H1 (cell line): ENCODE data around the gene TSTD2. TPM values are rescaled to one million over a fixed set of nuclear protein-coding genes. Genes with fewer than 3 reads are reported as not detected.

ENCODE experiments used
- CTCF ChIA-PET: fragments of 300-600 bp; sonication (Branson Sonifier 250); formaldehyde crosslinking; loops from one replicate; lab custom pipeline; 2021; ENCODE audit not compliant: partially characterized antibody; lab: Charles Lee
- POLR2A ChIA-PET: fragments of 300-600 bp; sonication (Branson Sonifier 250); formaldehyde crosslinking; loops from one replicate; lab custom pipeline; 2021; ENCODE audit warnings: inconsistent platforms; ENCODE audit not compliant: partially characterized antibody; lab: Charles Lee
- DNase-seq, 2 experiments: peaks; one replicate each; pipeline versions ENCODE4 v3.0.0 to v3.0.0-alpha.2; 2010 to 2022; ENCODE audit warnings: low spot score in 2 of 2, low read depth in 1 of 2, mixed read lengths in 1 of 2
- FAIRE-seq: peaks from 2 replicates; lab custom pipeline; 2011; peaks lifted over from hg19 to GRCh38; lab: Jason Lieb, UNC
- H2AFZ ChIP-seq: 2 replicates; pipeline ENCODE4 v1.8.1; 2012; ENCODE audit warnings: low read length, inconsistent platforms
- H2AK5ac ChIP-seq: 2 replicates; pipeline ENCODE4 v1.6.1; 2013; ENCODE audit warnings: low read depth, low read length
- H2BK120ac ChIP-seq: replicated peaks from 2 replicates; pipeline ENCODE3; 2013; ENCODE audit warnings: low read depth, low read length, inconsistent platforms
- H2BK12ac ChIP-seq: 2 replicates; pipeline ENCODE4 v1.6.1; 2013; ENCODE audit warnings: low read depth, low read length
- H2BK15ac ChIP-seq: 2 replicates; pipeline ENCODE4 v1.6.1; 2013; ENCODE audit warnings: low read length
- H2BK20ac ChIP-seq: 2 replicates; pipeline ENCODE4 v1.6.1; 2013; ENCODE audit warnings: low read length
- H2BK5ac ChIP-seq: 2 replicates; pipeline ENCODE4 v1.6.1; 2013; ENCODE audit warnings: low read depth, low read length
- H3K14ac ChIP-seq: 2 replicates; pipeline ENCODE4 v1.6.1; 2013; ENCODE audit warnings: inconsistent platforms; ENCODE audit not compliant: insufficient read length
- H3K18ac ChIP-seq: 2 replicates; pipeline ENCODE4 v1.6.1; 2013; ENCODE audit warnings: low read length; ENCODE audit errors: extremely low read depth
- H3K23ac ChIP-seq: 2 replicates; pipeline ENCODE4 v1.6.1; 2013; ENCODE audit warnings: inconsistent platforms; ENCODE audit not compliant: insufficient read length
- H3K23me2 ChIP-seq: 2 replicates; pipeline ENCODE4 v1.6.1; 2013; ENCODE audit warnings: low read depth, low read length
- H3K27ac ChIP-seq: 2 replicates; pipeline ENCODE4 v1.6.1; 2011; ENCODE audit warnings: low read depth, low read length, inconsistent platforms
- H3K27me3 ChIP-seq, 4 experiments: replicated peaks in 1 of 4; 1 replicate in 1 of 4; 2 replicates in 3 of 4; pipeline versions ENCODE4 v1.6.1 to v1.8.1; 2011 to 2013; ENCODE audit warnings: low read length in 3 of 4, mild to moderate bottlenecking in 3 of 4, inconsistent platforms in 2 of 4, mixed read lengths in 2 of 4, moderate library complexity in 1 of 4; ENCODE audit not compliant: control insufficient read depth in 3 of 4, insufficient read depth in 3 of 4; ENCODE audit errors: extremely low read depth in 1 of 4
- H3K36me3 ChIP-seq, 4 experiments: 2 replicates each; pipeline versions ENCODE4 v1.6.1 to v1.8.1; 2011 to 2013; ENCODE audit warnings: mild to moderate bottlenecking in 4 of 4, low read length in 3 of 4, moderate library complexity in 2 of 4, control low read depth in 1 of 4, inconsistent platforms in 1 of 4; ENCODE audit not compliant: insufficient read depth in 4 of 4, control insufficient read depth in 2 of 4
- H3K4ac ChIP-seq: replicated peaks from 2 replicates; pipeline ENCODE3; 2013; ENCODE audit warnings: low read length, low read depth, mixed read lengths, inconsistent platforms; ENCODE audit not compliant: insufficient read length
- H3K4me1 ChIP-seq, 4 experiments: replicated peaks in 1 of 4; 1 replicate in 1 of 4; 2 replicates in 3 of 4; pipeline versions ENCODE4 v1.6.1 to v1.8.1; 2011 to 2013; ENCODE audit warnings: low read length in 3 of 4, inconsistent platforms in 2 of 4, mixed read lengths in 1 of 4; ENCODE audit not compliant: insufficient read depth in 4 of 4, control insufficient read depth in 3 of 4
- H3K4me2 ChIP-seq, 2 experiments: 2 replicates each; pipeline versions ENCODE4 v1.6.1 to v1.8.1; 2011 to 2013; ENCODE audit warnings: low read depth in 2 of 2, low read length in 2 of 2, control low read depth in 1 of 2, inconsistent platforms in 1 of 2, mild to moderate bottlenecking in 1 of 2; ENCODE audit not compliant: insufficient read depth in 1 of 2
- H3K4me3 ChIP-seq, 4 experiments: fragments of 200-600, 300-600 bp in 1 of 4; sonication (generic), shearing (Covaris generic), sonication (Bioruptor Twin) in 1 of 4; 2 replicates each; pipeline versions ENCODE4 v1.5.1 to v1.8.1; 2011 to 2016; ENCODE audit warnings: low read length in 4 of 4, low read depth in 3 of 4, control low read depth in 2 of 4, inconsistent platforms in 2 of 4, mild to moderate bottlenecking in 2 of 4, mixed read lengths in 1 of 4, moderate library complexity in 1 of 4; ENCODE audit not compliant: insufficient read depth in 2 of 4; ENCODE audit errors: extremely low read depth in 1 of 4
- H3K56ac ChIP-seq: replicated peaks from 2 replicates; pipeline ENCODE3; 2013; ENCODE audit warnings: low read depth, mild to moderate bottlenecking, mixed read lengths, low read length, inconsistent platforms; ENCODE audit not compliant: insufficient read length
- H3K79me1 ChIP-seq: 2 replicates; pipeline ENCODE4 v1.6.1; 2013; ENCODE audit warnings: low read depth, low read length, control low read depth
- H3K79me2 ChIP-seq, 2 experiments: 2 replicates each; pipeline versions ENCODE4 v1.6.1 to v1.8.1; 2012 to 2013; ENCODE audit warnings: low read length in 2 of 2, mild to moderate bottlenecking in 2 of 2, inconsistent platforms in 1 of 2; ENCODE audit not compliant: insufficient read depth in 2 of 2, control insufficient read depth in 1 of 2
- H3K9ac ChIP-seq, 4 experiments: replicated peaks in 1 of 4; 1 replicate in 1 of 4; 2 replicates in 3 of 4; pipeline versions ENCODE4 v1.6.1 to v1.8.1; 2011 to 2013; ENCODE audit warnings: low read depth in 3 of 4, low read length in 3 of 4, control low read depth in 2 of 4, mild to moderate bottlenecking in 2 of 4, moderate library complexity in 2 of 4, inconsistent platforms in 1 of 4; ENCODE audit errors: extremely low read depth in 1 of 4
- H3K9me3 ChIP-seq, 2 experiments: 2 replicates each; pipeline versions ENCODE4 v1.6.1 to v1.8.1; 2012 to 2013; ENCODE audit warnings: mild to moderate bottlenecking in 2 of 2, moderate library complexity in 2 of 2, control low read depth in 1 of 2, inconsistent platforms in 1 of 2, low read depth in 1 of 2, low read length in 1 of 2, mixed read lengths in 1 of 2; ENCODE audit not compliant: insufficient read depth in 2 of 2
- H4K20me1 ChIP-seq, 2 experiments: replicated peaks in 1 of 2; 2 replicates each; pipeline versions ENCODE3 to v1.8.1; 2011 to 2013; ENCODE audit warnings: inconsistent platforms in 2 of 2, low read length in 2 of 2, mild to moderate bottlenecking in 1 of 2; ENCODE audit not compliant: insufficient read depth in 2 of 2, control insufficient read depth in 1 of 2
- H4K5ac ChIP-seq: 2 replicates; pipeline ENCODE4 v1.6.1; 2013; ENCODE audit warnings: low read length, low read depth, mixed read lengths, inconsistent platforms; ENCODE audit not compliant: insufficient read length
- H4K8ac ChIP-seq: 2 replicates; pipeline ENCODE4 v1.8.0; 2013; ENCODE audit warnings: mild to moderate bottlenecking, moderate library complexity, low read length, inconsistent platforms; ENCODE audit not compliant: insufficient read depth; ENCODE audit errors: extremely low read depth
- H4K91ac ChIP-seq: replicated peaks from 2 replicates; pipeline ENCODE3; 2013; ENCODE audit warnings: low read length, mixed read lengths, inconsistent platforms; ENCODE audit not compliant: insufficient read length
- ASH2L ChIP-seq: fragments of 200-600, 300-600 bp; sonication (generic); IDR thresholded peaks from one replicate; pipeline ENCODE4 v1.7.1; 2017; ENCODE audit warnings: low read length
- NANOG ChIP-seq: IDR thresholded peaks from 2 replicates; pipeline ENCODE4 v1.6.1; 2011; ENCODE audit warnings: low read length, low read depth, mild to moderate bottlenecking, inconsistent platforms; ENCODE audit not compliant: insufficient read depth, poor library complexity, severe bottlenecking
- RAD21 ChIP-seq, 2 experiments: IDR thresholded peaks in 1 of 2; conservative IDR thresholded peaks in 1 of 2; 2 replicates each; pipeline ENCODE4 v1.6.1; 2011; ENCODE audit warnings: low read depth in 2 of 2, low read length in 2 of 2, improper control_type of control experiment in 1 of 2, inconsistent platforms in 1 of 2, mild to moderate bottlenecking in 1 of 2, moderate library complexity in 1 of 2
- SP4 ChIP-seq: IDR thresholded peaks from 2 replicates; pipeline ENCODE4 v1.6.1; 2012; ENCODE audit warnings: low read length, inconsistent platforms
- SUZ12 ChIP-seq: fragments of 200-600 bp; sonication (generic); IDR thresholded peaks from 2 replicates; pipeline ENCODE4 v1.6.1; 2012; ENCODE audit warnings: mild to moderate bottlenecking, inconsistent platforms, low read length, moderate library complexity, mixed read lengths
- TBP ChIP-seq: IDR thresholded peaks from 2 replicates; pipeline ENCODE4 v1.6.1; 2011; ENCODE audit warnings: low read depth, low read length, improper control_type of control experiment
- WGBS, 2 experiments: shearing (Covaris generic) in 1 of 2; methylation state at CpG; one replicate each; pipeline versions ENCODE4 v1.1.6 to v1.1.7; 2013 to 2015; ENCODE audit warnings: low lambda C conversion rate in 2 of 2, mixed read lengths in 2 of 2, inconsistent platforms in 1 of 2, low coverage in 1 of 2, missing lambda C conversion rate in 1 of 2; ENCODE audit not compliant: insufficient replicate concordance in 2 of 2, insufficient coverage in 1 of 2, insufficient read length in 1 of 2; ENCODE audit errors: extremely low coverage in 1 of 2, missing lambda C conversion rate in 1 of 2; 5-methylcytosine and 5-hydroxymethylcytosine counted together
- polyA plus RNA-seq, 7 experiments: library from polyadenylated mRNA; depleted of rRNA in 3 of 7; stranded (reverse) in 5 of 7; unstranded in 2 of 7; fragments of >200 nt in 5 of 7; fragments of 200-250 nt in 2 of 7; gene quantifications; 1 replicate in 5 of 7; 2 replicates in 1 of 7; 4 replicates in 1 of 7; pipeline versions ENCODE4 v1.2.1 to v1.2.3, GENCODE V29; 2011 to 2013; ENCODE audit warnings: missing spikeins in 2 of 7, mixed read lengths in 2 of 7
- total RNA-seq: library from RNA; stranded (reverse); fragmentation: NEBNext Ultra II Directional; extraction: Animal tissue kit (Norgen Biotek cat#: 25700); gene quantifications from 2 replicates; pipeline ENCODE4 v1.2.1, GENCODE V29; 2021

Gene TSTD2
- total and polyA plus RNA-seq, 2 of the 8 experiments (the other 6 are each of a cell fraction or from before 2014, with no cell fraction given), result 16.1 to 17.5 TPM

- Histone ChIP-seq H2BK5ac (no peak overlapping the region), H3K9me3 (no peaks in the 10 kb centered on the region), H4K5ac (no peak overlapping the region), H3K4me2 (no peak overlapping the region), H3K4me3 (no peak overlapping the region), H3K23ac (no peak overlapping the region), H2AK5ac (no peak overlapping the region), H3K79me2 (no peaks in the 10 kb centered on the region), H4K20me1 (no peaks in the 10 kb centered on the region)
- no peak for TF ChIP-seq SUZ12
- TF ChIP-seq RAD21 (IDR thresholded peaks at IDR 0.05 in 1 of 2, conservative IDR thresholded peaks at IDR 0.05 in 1 of 2; ENCODE audit: low read depth in 2 of 2, low read length in 2 of 2), result no peak
- TF ChIP-seq ASH2L, result no peak
- no peak for TF ChIP-seq NANOG
- TF ChIP-seq TBP, result no peak
- no peak for TF ChIP-seq SP4
- TF ChIP-seq, all 59 proteins: peak for 0
- no peak overlapping the region for H3K14ac ChIP-seq
- no peak overlapping the region for H3K18ac ChIP-seq
- no peak overlapping the region for H2BK20ac ChIP-seq
- H4K91ac ChIP-seq, result no peak overlapping the region
- H2BK12ac ChIP-seq, result no peak overlapping the region
- H3K4me1 ChIP-seq, result no peaks in the 10 kb centered on the region
- FAIRE-seq (no peak), DNase-seq (no peak)
- no peaks in the 10 kb centered on the region for H3K36me3 ChIP-seq
- H3K23me2 ChIP-seq, result no peaks in the 10 kb centered on the region
- H3K27me3 ChIP-seq, result no peaks in the 10 kb centered on the region
- POLR2A ChIA-PET, result no interaction called here
- H2AFZ ChIP-seq, result no peak overlapping the region
- WGBS, 2 experiments, result 88% methylated on average over 5 of the region's 5 CpGs; no CpG with 5 or more reads in 1 of the 2 experiments
- no peak overlapping the region for H4K8ac ChIP-seq
- no peak overlapping the region for H3K27ac ChIP-seq
- H2BK15ac ChIP-seq, result no peak overlapping the region
- H3K4ac ChIP-seq, result no peak overlapping the region
- H3K56ac ChIP-seq, result no peak overlapping the region
- H2BK120ac ChIP-seq, result no peak overlapping the region
- no peaks in the 10 kb centered on the region for H3K79me1 ChIP-seq
- CTCF ChIA-PET, result interaction anchor here (1.2 kb wide), 1 partner anchor 83 kb away, joined by 4 read pairs; no protein-coding TSS in a partner anchor
- H3K9ac ChIP-seq, result no peak overlapping the region
These were observed 81.9 kb downstream of the TSTD2 start for GRCh38 chr9:97551308-97551707.
